Breast epithelium (tissue), 3 donors: ENCODE measurements around the gene ANGEL2.

Experiments used
- POLR2A ChIP-seq: fragments of 450-650 bp; IDR thresholded peaks from one replicate; pipeline ENCODE4 v1.6.1; 2016; ENCODE audit warnings: antibody characterized with exemption, mild to moderate bottlenecking, moderate library complexity
- POLR2AphosphoS5 ChIP-seq, 3 donors: sonication (generic); formaldehyde crosslinking; IDR thresholded peaks; one replicate each; pipeline ENCODE4 v1.6.1; 2017; ENCODE audit warnings: antibody characterized with exemption in 3 of 3
- TF ChIP-seq, protein P1 (sequence below), 3 donors: fragments of 450-650 bp; IDR thresholded peaks; one replicate each; pipeline ENCODE4 v1.5.1; 2016 to 2017; ENCODE audit warnings: antibody characterized with exemption in 3 of 3, mild to moderate bottlenecking in 3 of 3, moderate library complexity in 3 of 3

- TF ChIP-seq, protein P1, sequence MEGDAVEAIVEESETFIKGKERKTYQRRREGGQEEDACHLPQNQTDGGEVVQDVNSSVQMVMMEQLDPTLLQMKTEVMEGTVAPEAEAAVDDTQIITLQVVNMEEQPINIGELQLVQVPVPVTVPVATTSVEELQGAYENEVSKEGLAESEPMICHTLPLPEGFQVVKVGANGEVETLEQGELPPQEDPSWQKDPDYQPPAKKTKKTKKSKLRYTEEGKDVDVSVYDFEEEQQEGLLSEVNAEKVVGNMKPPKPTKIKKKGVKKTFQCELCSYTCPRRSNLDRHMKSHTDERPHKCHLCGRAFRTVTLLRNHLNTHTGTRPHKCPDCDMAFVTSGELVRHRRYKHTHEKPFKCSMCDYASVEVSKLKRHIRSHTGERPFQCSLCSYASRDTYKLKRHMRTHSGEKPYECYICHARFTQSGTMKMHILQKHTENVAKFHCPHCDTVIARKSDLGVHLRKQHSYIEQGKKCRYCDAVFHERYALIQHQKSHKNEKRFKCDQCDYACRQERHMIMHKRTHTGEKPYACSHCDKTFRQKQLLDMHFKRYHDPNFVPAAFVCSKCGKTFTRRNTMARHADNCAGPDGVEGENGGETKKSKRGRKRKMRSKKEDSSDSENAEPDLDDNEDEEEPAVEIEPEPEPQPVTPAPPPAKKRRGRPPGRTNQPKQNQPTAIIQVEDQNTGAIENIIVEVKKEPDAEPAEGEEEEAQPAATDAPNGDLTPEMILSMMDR (IDR thresholded peaks at IDR 0.05) = no peak
- TF ChIP-seq POLR2A (no peak), POLR2AphosphoS5 (IDR thresholded peaks at IDR 0.05) (no peak)
Observed at GRCh38 chr1:212951126-212951946, 64.3 kb downstream of the ANGEL2 start.
